Stomach (tissue), 4 donors: ENCODE results near the gene TYK2.

ENCODE experiments used
- EP300 ChIP-seq: sonication (generic); formaldehyde crosslinking; IDR thresholded peaks from one replicate; pipeline ENCODE4 v1.6.1; 2017; ENCODE audit warnings: antibody characterized with exemption
- POLR2A ChIP-seq, 4 donors: fragments of 450-650 bp; IDR thresholded peaks; one replicate each; pipeline ENCODE4 v1.6.1; 2016; ENCODE audit warnings: antibody characterized with exemption in 4 of 4, control low read depth in 2 of 4, mild to moderate bottlenecking in 1 of 4, moderate library complexity in 1 of 4
- TF ChIP-seq, protein P1 (sequence below), 7 experiments: fragments of 450-650 bp in 4 of 7; fragments of 200-600 bp in 3 of 7; sonication (generic) in 3 of 7; IDR thresholded peaks; one replicate each; pipeline ENCODE4 v1.5.1; 2016 to 2019; ENCODE audit warnings: antibody characterized with exemption in 7 of 7, control low read depth in 2 of 7, mild to moderate bottlenecking in 1 of 7

DNA sequence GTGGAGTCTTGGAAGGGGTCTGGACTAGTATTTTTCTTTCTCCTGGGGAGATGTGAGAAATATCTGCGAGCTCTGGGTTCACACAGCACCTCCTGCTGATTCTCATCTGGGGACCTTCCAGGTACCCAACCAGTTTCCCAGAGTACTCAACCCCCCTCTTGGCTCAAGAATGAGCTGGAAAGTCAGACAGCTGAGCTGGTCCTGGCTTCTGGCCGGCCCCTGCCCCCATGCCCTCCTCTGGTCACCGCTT lies 37.8 kb upstream of the TYK2 start:
- TF ChIP-seq EP300 (no peak), POLR2A (IDR thresholded peaks at IDR 0.05) (no peak)
- TF ChIP-seq, protein P1, sequence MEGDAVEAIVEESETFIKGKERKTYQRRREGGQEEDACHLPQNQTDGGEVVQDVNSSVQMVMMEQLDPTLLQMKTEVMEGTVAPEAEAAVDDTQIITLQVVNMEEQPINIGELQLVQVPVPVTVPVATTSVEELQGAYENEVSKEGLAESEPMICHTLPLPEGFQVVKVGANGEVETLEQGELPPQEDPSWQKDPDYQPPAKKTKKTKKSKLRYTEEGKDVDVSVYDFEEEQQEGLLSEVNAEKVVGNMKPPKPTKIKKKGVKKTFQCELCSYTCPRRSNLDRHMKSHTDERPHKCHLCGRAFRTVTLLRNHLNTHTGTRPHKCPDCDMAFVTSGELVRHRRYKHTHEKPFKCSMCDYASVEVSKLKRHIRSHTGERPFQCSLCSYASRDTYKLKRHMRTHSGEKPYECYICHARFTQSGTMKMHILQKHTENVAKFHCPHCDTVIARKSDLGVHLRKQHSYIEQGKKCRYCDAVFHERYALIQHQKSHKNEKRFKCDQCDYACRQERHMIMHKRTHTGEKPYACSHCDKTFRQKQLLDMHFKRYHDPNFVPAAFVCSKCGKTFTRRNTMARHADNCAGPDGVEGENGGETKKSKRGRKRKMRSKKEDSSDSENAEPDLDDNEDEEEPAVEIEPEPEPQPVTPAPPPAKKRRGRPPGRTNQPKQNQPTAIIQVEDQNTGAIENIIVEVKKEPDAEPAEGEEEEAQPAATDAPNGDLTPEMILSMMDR (IDR thresholded peaks at IDR 0.05): no peak
